H54 (cell line): ENCODE measurements around the gene TPH2.

ENCODE experiments used
- DNase-seq: peaks from one replicate; pipeline ENCODE4 v3.0.0; 2011; ENCODE audit warnings: low spot score, mixed read lengths; ENCODE audit not compliant: insufficient read length
- FAIRE-seq: peaks from 3 replicates; lab custom pipeline; 2011; peaks lifted over from hg19 to GRCh38; lab: Jason Lieb, UNC
- POLR2A ChIP-seq: IDR thresholded peaks from 2 replicates; pipeline ENCODE4 v1.6.1; 2011; ENCODE audit warnings: low read depth, mild to moderate bottlenecking, low read length

The TPH2 gene

DNA sequence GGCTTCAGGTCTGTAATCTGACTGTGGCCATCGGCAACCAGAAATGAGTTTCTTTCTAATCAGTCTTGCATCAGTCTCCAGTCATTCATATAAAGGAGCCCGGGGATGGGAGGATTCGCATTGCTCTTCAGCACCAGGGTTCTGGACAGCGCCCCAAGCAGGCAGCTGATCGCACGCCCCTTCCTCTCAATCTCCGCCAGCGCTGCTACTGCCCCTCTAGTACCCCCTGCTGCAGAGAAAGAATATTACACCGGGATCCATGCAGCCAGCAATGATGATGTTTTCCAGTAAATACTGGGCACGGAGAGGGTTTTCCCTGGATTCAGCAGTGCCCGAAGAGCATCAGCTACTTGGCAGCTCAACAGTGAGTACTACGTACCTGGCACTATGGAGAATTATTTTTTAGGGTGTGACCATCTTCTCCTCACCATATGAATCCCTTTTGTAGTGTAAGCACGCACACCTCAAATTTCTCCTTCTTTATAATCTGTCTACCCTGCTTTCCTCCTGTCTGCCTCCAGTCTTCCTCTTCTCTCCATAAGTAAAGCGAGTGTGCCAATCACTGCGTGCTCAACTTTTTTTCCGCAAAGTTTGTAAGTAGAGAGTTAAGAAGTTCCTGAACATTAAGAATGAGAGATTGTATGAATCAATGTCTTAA, at the start of gene TPH2:
Gene TPH2, plus strand, starts transcription at position 118 of the 658 bp plus-strand sequence. Its CDS starts 142 bp downstream, at position 260.
- DNase-seq (no peak), FAIRE-seq (no peak)

GRCh38 chr12:71890475-71890874, 48.2 kb upstream of the TPH2 start:
- FAIRE-seq (no peak), DNase-seq (no peak)
- no peak for TF ChIP-seq POLR2A

More for the DNA sequence above, at the start of gene TPH2:
- TF ChIP-seq POLR2A = no peak

DNA sequence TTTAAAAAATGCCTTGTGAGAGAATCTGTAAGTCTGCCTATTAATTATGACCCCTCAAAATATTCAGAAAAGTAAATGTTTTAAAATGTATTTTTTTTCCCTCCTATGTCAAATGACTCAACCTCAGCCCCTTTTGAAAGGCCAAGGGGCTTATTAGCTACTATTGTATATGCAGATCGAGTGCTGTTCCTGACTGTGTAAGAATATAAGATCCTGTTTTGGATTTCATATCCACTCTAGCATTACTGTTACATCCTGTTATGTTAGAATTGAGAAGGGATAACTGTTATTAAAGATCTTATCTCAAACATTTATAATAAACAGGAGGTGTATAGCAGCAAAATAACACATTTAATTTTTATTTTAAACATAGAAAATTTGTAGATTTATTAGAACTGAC, 46.6 kb upstream of the TPH2 start:
- DNase-seq = no peak
- no peak for FAIRE-seq
- TF ChIP-seq POLR2A = no peak

GRCh38 chr12:71896205-71896882, 42.3 kb upstream of the TPH2 start:
- TF ChIP-seq POLR2A = no peak
- DNase-seq = no peak
- no peak for FAIRE-seq

DNA sequence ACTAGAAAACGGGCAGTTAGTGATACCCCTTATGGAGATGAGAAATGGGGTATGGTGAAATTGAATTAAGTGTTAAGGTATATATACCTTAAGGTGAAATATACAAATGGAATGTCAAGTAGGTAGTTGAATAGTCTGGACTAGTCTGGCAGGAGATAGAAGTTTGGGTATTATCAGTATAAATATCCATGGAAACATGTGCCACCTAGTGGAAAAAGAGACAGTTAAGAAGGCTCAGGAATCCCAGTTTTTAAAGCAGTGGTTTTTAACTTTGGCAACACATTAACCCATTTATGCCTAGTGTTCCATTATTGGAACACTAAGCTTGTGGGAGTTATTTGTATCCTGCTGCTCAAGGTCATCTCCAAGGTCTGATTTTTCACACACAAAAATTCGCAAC, 38.6 kb upstream of the TPH2 start:
- no peak for FAIRE-seq
- no peak for TF ChIP-seq POLR2A
- DNase-seq = no peak

GRCh38 chr12:71904629-71905028, 34.0 kb upstream of the TPH2 start:
- no peak for TF ChIP-seq POLR2A
- FAIRE-seq = no peak
- no peak for DNase-seq

DNA sequence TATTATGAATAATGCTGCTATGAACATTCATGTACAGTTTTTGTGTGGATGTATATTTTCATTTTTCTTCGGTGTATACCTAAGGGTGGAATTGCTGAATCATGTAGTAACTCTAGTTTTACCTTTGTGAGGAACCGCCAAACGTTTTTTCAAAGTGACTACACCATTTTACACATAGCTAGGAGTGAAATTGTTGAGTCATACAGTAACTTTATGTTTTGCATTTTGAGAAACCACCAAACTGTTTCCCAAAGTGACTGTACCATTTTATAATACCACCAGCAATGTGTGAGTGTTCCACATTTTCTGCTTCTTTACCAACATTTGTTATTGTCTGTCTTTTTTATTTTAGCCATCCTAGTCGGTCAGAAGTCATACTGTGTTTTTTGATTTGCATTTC, 3.1 kb upstream of the TPH2 start:
- no peak for FAIRE-seq
- DNase-seq = no peak
- TF ChIP-seq POLR2A = no peak

GRCh38 chr12:71940068-71940467, 1.4 kb downstream of the TPH2 start:
- FAIRE-seq = no peak

DNA sequence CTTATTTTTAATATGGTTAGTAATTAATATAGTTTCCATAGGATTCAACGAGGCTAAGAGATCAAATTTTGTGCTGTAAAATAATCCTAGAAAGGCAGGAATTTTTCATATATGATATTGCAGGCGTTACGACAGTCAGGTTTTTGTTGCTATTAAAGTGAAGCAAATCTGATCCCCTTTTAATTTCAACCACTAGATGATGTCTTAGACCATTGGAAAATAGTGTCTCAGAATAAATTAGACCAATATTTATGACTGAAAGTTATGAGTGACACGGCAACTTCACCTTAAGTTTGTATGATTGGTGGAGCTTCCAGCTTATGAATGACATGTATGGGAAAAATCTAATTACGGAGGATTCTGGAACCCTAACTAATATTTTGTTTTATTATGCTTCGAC, 2.5 kb downstream of the TPH2 start:
- TF ChIP-seq POLR2A = no peak
- FAIRE-seq = no peak
- DNase-seq = no peak

More at GRCh38 chr12:71940068-71940467, 1.4 kb downstream of the TPH2 start:
- TF ChIP-seq POLR2A = no peak
- no peak for DNase-seq

GRCh38 chr12:71942259-71942658, 3.6 kb downstream of the TPH2 start:
- TF ChIP-seq POLR2A = no peak
- DNase-seq = no peak
- FAIRE-seq = no peak

DNA sequence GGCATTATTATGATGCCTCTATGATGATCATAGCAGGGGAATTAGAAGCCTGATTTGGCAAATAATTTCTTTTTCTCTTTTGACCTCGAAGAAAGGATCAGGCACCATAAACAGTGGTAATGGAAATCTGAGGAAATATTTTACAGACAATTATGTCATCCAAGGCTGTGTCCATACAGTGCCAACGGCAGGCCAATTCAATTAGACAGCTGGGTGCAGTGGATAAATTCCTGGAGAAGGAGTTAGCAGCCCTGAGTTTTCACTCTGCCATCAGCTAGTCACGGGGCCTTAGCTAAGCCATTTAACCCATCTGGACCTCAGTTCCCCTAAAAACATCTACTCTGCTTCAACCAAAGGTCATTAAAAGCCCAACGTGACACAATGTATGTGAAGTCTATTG, 4.1 kb downstream of the TPH2 start:
- no peak for TF ChIP-seq POLR2A
- FAIRE-seq = no peak

DNA sequence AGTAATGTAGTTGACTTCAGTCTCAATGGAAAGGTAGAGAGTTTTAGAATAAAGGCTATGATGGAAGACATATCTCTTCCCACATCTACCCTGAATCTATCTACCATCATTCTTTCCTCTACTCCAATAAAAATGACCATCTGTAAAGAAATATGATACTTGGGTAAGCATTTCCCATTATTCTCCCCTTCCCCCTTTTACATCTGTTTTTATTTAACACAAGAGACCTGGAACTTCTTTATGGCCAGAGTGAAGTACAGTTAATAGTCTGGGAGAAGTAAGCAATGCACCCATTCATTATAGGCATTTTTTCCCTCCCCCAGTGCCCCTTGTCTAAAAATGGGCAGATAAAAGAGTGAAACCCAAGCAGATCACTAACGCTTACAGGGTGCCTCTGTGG, 6.5 kb downstream of the TPH2 start:
- TF ChIP-seq POLR2A = no peak
- DNase-seq (no peak), FAIRE-seq (no peak)

More for the DNA sequence above, 4.1 kb downstream of the TPH2 start:
- DNase-seq = no peak

- no peak for TF ChIP-seq POLR2A
- FAIRE-seq (no peak), DNase-seq (no peak)
These were observed 7.2 kb downstream of the TPH2 start for GRCh38 chr12:71945883-71946282.

- FAIRE-seq (no peak), DNase-seq (no peak)
- no peak for TF ChIP-seq POLR2A
These were observed 9.0 kb downstream of the TPH2 start for GRCh38 chr12:71947645-71948105.

DNA sequence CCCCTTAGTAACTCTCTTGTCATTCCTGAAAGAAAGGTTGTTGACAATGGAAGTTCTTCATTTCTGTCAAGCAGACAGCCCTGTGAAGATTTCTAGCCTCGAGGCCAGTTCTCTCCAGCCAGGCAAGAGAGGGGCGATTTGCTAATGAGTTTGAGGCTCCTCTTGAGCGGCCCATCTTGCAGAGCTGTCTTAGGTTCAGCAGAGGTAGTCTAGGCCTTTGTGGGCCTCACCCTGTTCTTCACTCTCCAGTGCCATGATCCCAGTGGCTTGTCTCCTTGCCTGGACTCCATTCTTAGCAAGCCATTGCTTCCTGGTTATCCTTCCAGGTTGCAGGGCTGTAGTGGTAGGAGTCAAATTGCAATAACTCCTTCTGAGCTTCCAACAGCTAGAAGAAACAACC, 9.7 kb downstream of the TPH2 start:
- DNase-seq (no peak), FAIRE-seq (no peak)
- TF ChIP-seq POLR2A = no peak
